Keratinocyte (primary cell): Measurements from ENCODE around the gene EDC3.

Source experiments
- CTCF ChIP-seq, 3 experiments: IDR thresholded peaks in 1 of 3; conservative IDR thresholded peaks in 1 of 3; optimal IDR thresholded peaks in 1 of 3; 2 replicates in 2 of 3; 3 replicates in 1 of 3; pipeline versions ENCODE3 to v1.5.1; 2011; ENCODE audit warnings: low read length in 3 of 3, mild to moderate bottlenecking in 3 of 3, moderate library complexity in 2 of 3, control low read depth in 1 of 3, inconsistent platforms in 1 of 3; ENCODE audit not compliant: insufficient read depth in 2 of 3; ENCODE audit errors: extremely low read depth in 1 of 3
- EZH2 ChIP-seq: IDR thresholded peaks from one replicate; pipeline ENCODE4 v1.6.1; 2012; ENCODE audit warnings: inconsistent platforms, mild to moderate bottlenecking, low read length, moderate library complexity

DNA sequence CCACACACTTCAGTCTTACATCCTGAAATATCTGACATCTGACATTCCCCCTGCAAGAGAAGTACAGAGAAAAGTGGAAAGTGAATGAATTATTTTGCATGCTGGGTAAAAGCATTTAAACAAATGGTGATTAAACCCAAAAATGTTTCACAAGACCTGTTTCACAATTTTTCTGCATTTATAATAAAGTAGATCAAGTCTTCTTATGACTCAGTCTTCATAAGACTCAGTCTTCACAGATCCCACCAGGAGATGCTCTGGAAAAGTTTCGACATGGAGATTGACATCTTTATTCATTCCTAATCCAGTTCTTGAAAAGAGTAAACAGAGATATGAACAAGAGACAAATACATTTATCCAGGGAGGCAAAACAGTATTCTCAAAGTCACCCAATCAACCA is 13.2 kb upstream of the EDC3 start:
- TF ChIP-seq CTCF (optimal IDR thresholded peaks at IDR 0.05 in 1 of 3, IDR thresholded peaks at IDR 0.05 in 1 of 3, conservative IDR thresholded peaks at IDR 0.05 in 1 of 3; ENCODE audit: extremely low read depth in 1 of 3, insufficient read depth in 2 of 3, low read length in 3 of 3) (no peak), EZH2 (no peak)
